ENCODE data around the gene ATP6V0E1.

The ATP6V0E1 gene

GRCh38 chr5:172983542-172984243 is at the start of gene ATP6V0E1:
ATP6V0E1 (plus strand) TSS chr5:172983771; CDS start chr5:172983861, 90 bp downstream.
- DNase-seq (ENCODE audit: low read depth), result peak; percentile 93
- peak within 1 kb of the TSS; percentile 83 for H3K4me3 ChIP-seq (ENCODE audit: low read depth, low read length)
- no peak for TF ChIP-seq CTCF (IDR thresholded peaks at IDR 0.05; ENCODE audit: insufficient read depth, low read depth, low read length, missing control alignments)

DNA sequence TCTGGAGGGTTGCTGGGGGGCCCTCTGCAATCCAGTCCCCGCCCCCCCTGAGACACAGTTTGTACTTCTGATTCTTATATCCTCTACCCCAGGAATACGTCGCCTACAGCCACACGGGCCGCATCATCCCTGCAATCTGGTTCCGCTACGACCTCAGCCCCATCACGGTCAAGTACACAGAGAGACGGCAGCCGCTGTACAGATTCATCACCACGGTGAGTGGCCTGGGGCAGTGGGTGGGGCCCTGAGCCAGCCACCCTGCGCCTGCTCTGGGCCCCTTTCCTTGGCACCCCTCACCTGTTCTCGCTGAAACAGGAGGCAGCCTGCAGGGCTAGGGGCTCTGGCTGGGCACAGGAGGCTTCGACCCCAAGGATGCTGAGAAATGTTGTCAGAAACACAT is 48.5 kb upstream of the ATP6V0E1 start:
- DNase-seq (ENCODE audit: low read depth), result no peak
- H3K4me3 ChIP-seq (ENCODE audit: low read depth, low read length), result no peak overlapping the region
- no peak for TF ChIP-seq CTCF (IDR thresholded peaks at IDR 0.05; ENCODE audit: insufficient read depth, low read depth, low read length, missing control alignments)

- no peak for DNase-seq (ENCODE audit: low read depth)
- no peak for TF ChIP-seq CTCF (IDR thresholded peaks at IDR 0.05; ENCODE audit: insufficient read depth, low read depth, low read length, missing control alignments)
- no peak overlapping the region for H3K4me3 ChIP-seq (ENCODE audit: low read depth, low read length)
Observed at GRCh38 chr5:172936401-172936800, 47.2 kb upstream of the ATP6V0E1 start.

DNA sequence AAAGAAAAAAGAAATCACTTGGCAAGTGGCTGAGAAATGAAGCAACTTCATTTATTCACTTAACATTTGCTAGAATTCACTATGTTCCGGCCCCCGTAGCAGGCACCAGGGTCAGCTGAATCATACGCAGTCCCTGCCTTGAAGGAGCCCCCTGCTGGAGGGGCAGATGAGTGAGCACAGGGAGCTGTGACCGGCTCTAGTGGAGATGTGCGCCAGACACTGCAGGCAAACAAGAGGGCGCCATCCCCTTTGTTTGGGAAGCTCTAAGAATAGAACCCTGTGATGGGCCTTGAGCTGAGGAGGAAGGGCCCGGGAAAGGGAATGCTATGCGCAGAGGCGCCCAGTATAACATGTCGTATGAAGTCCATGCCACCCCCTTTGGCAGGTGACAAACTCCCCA is 44.5 kb upstream of the ATP6V0E1 start:
- peak; percentile 18 for TF ChIP-seq CTCF (IDR thresholded peaks at IDR 0.05; ENCODE audit: insufficient read depth, low read depth, low read length, missing control alignments)
- no peak for DNase-seq (ENCODE audit: low read depth)
- no peak overlapping the region for H3K4me3 ChIP-seq (ENCODE audit: low read depth, low read length)

- no peak overlapping the region for H3K4me3 ChIP-seq (ENCODE audit: low read depth, low read length)
- TF ChIP-seq CTCF (IDR thresholded peaks at IDR 0.05; ENCODE audit: insufficient read depth, low read depth, low read length, missing control alignments), result no peak
- DNase-seq (ENCODE audit: low read depth), result no peak
Observed at GRCh38 chr5:172939611-172940267, 43.8 kb upstream of the ATP6V0E1 start.

DNA sequence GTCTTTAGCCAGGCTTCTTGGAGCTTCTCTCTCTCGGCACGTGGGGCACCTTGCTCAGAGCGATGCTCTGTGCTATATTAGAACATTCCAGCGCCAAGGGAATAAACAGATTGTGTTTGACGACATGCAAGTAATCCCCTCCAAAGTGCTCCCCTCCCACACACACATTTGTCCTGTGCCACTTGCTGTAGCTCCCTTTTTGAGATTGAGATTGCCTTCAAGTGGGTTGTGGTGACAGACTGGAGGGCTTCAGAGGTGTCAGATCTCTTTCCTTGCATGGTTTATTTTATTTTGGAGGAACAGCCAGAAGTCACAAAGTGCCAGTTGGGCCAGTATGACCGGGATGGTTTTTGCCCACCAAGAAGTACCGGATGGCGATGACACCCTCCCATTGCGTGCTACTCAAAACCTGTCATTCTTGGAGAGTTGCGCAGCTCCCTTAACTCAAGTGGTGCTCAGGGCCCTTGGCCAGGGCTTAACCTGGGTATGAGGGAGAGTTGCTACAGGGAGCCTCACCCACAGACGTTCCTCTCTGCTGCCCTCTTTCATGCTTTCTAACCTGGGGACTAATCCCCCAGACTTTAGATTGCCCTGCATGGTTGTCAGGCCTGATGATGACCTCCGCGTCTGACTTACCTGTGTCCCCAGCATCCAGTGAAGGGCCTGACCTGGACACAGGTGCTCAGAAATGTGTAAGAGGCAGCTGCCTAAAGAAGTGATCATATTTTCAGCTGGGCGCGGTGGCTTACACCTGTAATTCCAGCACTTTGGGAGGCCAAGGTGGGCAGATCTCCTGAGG is 43.1 kb upstream of the ATP6V0E1 start:
- no peak overlapping the region for H3K4me3 ChIP-seq (ENCODE audit: low read depth, low read length)
- no peak for DNase-seq (ENCODE audit: low read depth)
- no peak for TF ChIP-seq CTCF (IDR thresholded peaks at IDR 0.05; ENCODE audit: insufficient read depth, low read depth, low read length, missing control alignments)

Data from GM12865 (cell line).